Vagina (tissue), 2 donors: ENCODE measurements around the gene MCOLN2. TPM values are rescaled to one million over a fixed set of nuclear protein-coding genes. Genes with fewer than 3 reads are reported as not detected.
A peak's percentile ranks its signal among the peaks of the same experiment; 100 is the strongest.
"Not testable (repeated sequence)": the region's sequence is repeated elsewhere in the genome, so short reads cannot be mapped to it uniquely, and the experiment has no call there.

ENCODE experiments used
- DNase-seq, 2 donors: peaks; one replicate each; pipeline ENCODE4 v3.0.0-alpha.2; 2017; ENCODE audit errors: extremely low spot score in 2 of 2
- H3K27ac ChIP-seq: fragments of 200-600 bp; sonication (generic); one replicate; pipeline ENCODE4 v1.5.1; 2019
- H3K27me3 ChIP-seq: fragments of 200-600 bp; sonication (generic); one replicate; pipeline ENCODE4 v1.5.1; 2019
- H3K36me3 ChIP-seq, 2 donors: fragments of 200-600 bp; sonication (generic); one replicate each; pipeline ENCODE4 v1.5.1; 2017 to 2019
- H3K4me1 ChIP-seq: fragments of 200-600 bp; sonication (generic); one replicate; pipeline ENCODE4 v1.5.1; 2019
- H3K4me3 ChIP-seq, 2 donors: fragments of 200-600 bp; sonication (generic); 1 replicate in 1 of 2; 2 replicates in 1 of 2; pipeline ENCODE4 v1.5.1; 2016 to 2019
- H3K9me3 ChIP-seq: fragments of 200-600 bp; sonication (generic); one replicate; pipeline ENCODE4 v1.5.1; 2019
- CTCF ChIP-seq, 3 experiments: fragments of 450-650 bp in 2 of 3; fragments of 200-600 bp in 1 of 3; sonication (generic) in 1 of 3; IDR thresholded peaks; one replicate each; pipeline ENCODE4 v1.5.1; 2017 to 2019; ENCODE audit warnings: antibody characterized with exemption in 3 of 3, mild to moderate bottlenecking in 2 of 3, moderate library complexity in 2 of 3
- POLR2A ChIP-seq, 2 donors: fragments of 450-650 bp; IDR thresholded peaks; one replicate each; pipeline ENCODE4 v1.6.1; 2017; ENCODE audit warnings: antibody characterized with exemption in 2 of 2, mild to moderate bottlenecking in 2 of 2, moderate library complexity in 2 of 2
- POLR2AphosphoS5 ChIP-seq, 2 donors: sonication (generic); formaldehyde crosslinking; IDR thresholded peaks; one replicate each; pipeline ENCODE4 v1.9.0; 2017; ENCODE audit warnings: antibody characterized with exemption in 2 of 2, mild to moderate bottlenecking in 2 of 2, low read depth in 1 of 2; ENCODE audit not compliant: insufficient read depth in 1 of 2
- intact Hi-C: fragments of 100-400 bp; cut with DNase I; formaldehyde crosslinking; loops from one replicate; pipeline ENCODE4 v1.15.1; 2023
- total RNA-seq: library from RNA; depleted of rRNA; stranded (reverse); fragments of >200 nt; gene quantifications from one replicate; pipeline ENCODE4 v1.2.3, GENCODE V29; 2016

The MCOLN2 gene
- total RNA-seq, 1 donor from 2014 or later: 1.7 TPM

- H3K9me3 ChIP-seq: no peaks in the 10 kb centered on the region
- no peak overlapping the region for H3K4me3 ChIP-seq
- H3K27me3 ChIP-seq: no peaks in the 10 kb centered on the region
- H3K27ac ChIP-seq: no peak overlapping the region
- H3K36me3 ChIP-seq: no peaks in the 10 kb centered on the region
- TF ChIP-seq CTCF (IDR thresholded peaks at IDR 0.05) (no peak), POLR2AphosphoS5 (IDR thresholded peaks at IDR 0.05; ENCODE audit: insufficient read depth in 1 of 2, low read depth in 1 of 2) (no peak), POLR2A (IDR thresholded peaks at IDR 0.05) (no peak)
- no peak for DNase-seq
- intact Hi-C loops: no loop called here
- peaks cover 4% of the 10 kb centered on the region for H3K4me1 ChIP-seq
Observed at GRCh38 chr1:85019994-85020393, 23.1 kb upstream of the MCOLN2 start.

- TF ChIP-seq POLR2A (IDR thresholded peaks at IDR 0.05): no peak
- no peak for TF ChIP-seq POLR2AphosphoS5 (IDR thresholded peaks at IDR 0.05; ENCODE audit: insufficient read depth in 1 of 2, low read depth in 1 of 2)
- TF ChIP-seq CTCF (IDR thresholded peaks at IDR 0.05): no peak
- intact Hi-C loops: no loop called here
- Histone ChIP-seq H3K36me3 (no peaks in the 10 kb centered on the region), H3K27me3 (no peaks in the 10 kb centered on the region), H3K4me3 (no peak overlapping the region), H3K9me3 (no peaks in the 10 kb centered on the region), H3K4me1 (peaks cover 4% of the 10 kb centered on the region), H3K27ac (no peak overlapping the region)
- no peak for DNase-seq
Observed at GRCh38 chr1:85015826-85016225, 18.9 kb upstream of the MCOLN2 start.

GRCh38 chr1:85005641-85006040 is 8.7 kb upstream of the MCOLN2 start:
- DNase-seq, H3K9me3 ChIP-seq, H3K27me3 ChIP-seq, H3K4me3 ChIP-seq, H3K27ac ChIP-seq, H3K4me1 ChIP-seq, intact Hi-C loops, H3K36me3 ChIP-seq: not testable (repeated sequence)

- Histone ChIP-seq H3K36me3 (no peaks in the 10 kb centered on the region), H3K9me3 (no peaks in the 10 kb centered on the region), H3K27ac (no peak overlapping the region), H3K27me3 (no peaks in the 10 kb centered on the region), H3K4me3 (no peak overlapping the region), H3K4me1 (peaks cover 18% of the 10 kb centered on the region)
- no peak for DNase-seq
- TF ChIP-seq CTCF (IDR thresholded peaks at IDR 0.05) (no peak), POLR2AphosphoS5 (IDR thresholded peaks at IDR 0.05; ENCODE audit: insufficient read depth in 1 of 2, low read depth in 1 of 2) (no peak), POLR2A (IDR thresholded peaks at IDR 0.05) (no peak)
- intact Hi-C loops: no loop called here
Observed at GRCh38 chr1:85001742-85002141, 4.8 kb upstream of the MCOLN2 start.

GRCh38 chr1:84998642-84999280 is 1.8 kb upstream of the MCOLN2 start:
- H3K4me1 ChIP-seq: peaks cover 25% of the 10 kb centered on the region
- no peak for TF ChIP-seq POLR2A (IDR thresholded peaks at IDR 0.05)
- no peak for TF ChIP-seq POLR2AphosphoS5 (IDR thresholded peaks at IDR 0.05; ENCODE audit: insufficient read depth in 1 of 2, low read depth in 1 of 2)
- no peak for TF ChIP-seq CTCF (IDR thresholded peaks at IDR 0.05)
- H3K27me3 ChIP-seq: no peaks in the 10 kb centered on the region
- H3K36me3 ChIP-seq: no peaks in the 10 kb centered on the region
- H3K27ac ChIP-seq: no peak overlapping the region
- no peak for DNase-seq
- peak overlapping the region in 1 of 2 donors; percentile 73 for H3K4me3 ChIP-seq
- no peaks in the 10 kb centered on the region for H3K9me3 ChIP-seq
- intact Hi-C loops: no loop called here
